ENCODE data around the gene DDN.

The DDN gene

DNA sequence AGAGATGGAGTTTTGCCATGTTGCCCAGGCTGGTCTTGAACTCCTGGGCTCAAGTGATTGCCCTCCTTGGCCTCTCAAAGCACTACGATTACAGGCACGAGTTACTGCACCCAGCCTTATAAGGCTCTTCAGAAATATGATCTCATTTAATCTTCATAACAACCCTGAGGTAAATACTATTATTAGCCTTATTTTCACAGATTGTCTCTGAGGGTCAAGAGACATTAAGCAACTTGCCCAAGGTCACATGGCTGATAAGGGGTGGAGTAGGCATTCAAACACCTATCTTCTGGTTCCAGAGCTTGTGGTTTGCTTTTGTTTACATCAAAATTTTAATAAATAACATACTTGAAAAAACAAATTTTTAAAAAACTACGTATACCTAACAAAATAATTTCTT is 14.3 kb upstream of the DDN start:
- no peak for DNase-seq (ENCODE audit: low read depth)

DNA sequence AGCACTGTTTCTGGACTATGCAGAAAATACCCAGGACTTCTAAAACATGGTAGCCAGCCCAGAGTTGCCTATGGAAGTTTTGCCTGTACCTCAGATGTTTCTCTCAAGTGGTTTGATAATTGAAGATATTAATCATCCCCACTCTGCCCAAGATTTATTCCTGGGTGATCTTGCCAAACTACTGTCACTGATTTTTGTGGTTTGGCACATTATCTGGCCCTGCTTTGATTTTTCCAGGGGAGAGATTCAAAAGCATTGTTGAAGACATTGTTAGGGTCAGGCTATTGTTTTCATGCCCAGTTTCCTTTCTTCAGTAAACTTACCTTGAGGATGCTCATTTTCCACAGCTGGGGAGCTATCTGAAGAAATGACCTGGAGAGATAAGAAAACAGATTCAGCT is 13.6 kb upstream of the DDN start:
- no peak for DNase-seq (ENCODE audit: low read depth)

DNA sequence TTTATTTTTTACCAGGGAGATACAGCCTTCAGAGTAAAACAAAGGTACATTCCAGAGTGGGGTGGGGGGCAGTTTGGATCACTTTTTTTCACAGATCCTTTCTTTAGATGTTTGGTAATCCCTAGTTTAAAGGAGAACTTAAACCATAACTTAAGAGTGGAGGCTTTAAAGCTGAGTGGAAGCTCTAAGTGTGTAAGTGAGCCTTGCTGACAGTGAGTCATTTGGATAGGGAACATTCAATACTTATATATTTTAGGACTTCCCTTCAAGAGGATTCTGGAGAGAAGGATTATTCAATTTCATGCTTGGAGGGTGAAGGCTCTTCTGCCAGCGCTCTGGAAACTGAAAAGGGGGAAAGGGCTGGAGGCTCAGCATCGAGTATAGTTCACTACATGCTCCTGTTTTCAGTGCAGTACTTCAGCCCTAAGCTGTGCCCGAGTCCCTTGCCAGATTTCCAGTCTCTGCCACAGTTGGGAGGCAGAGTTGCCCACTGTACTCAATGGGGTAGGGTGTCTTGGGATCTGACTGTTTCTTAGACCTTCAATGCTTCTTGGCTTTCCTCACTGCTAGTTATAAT is 11.0 kb upstream of the DDN start:
- no peak for DNase-seq (ENCODE audit: low read depth)

DNA sequence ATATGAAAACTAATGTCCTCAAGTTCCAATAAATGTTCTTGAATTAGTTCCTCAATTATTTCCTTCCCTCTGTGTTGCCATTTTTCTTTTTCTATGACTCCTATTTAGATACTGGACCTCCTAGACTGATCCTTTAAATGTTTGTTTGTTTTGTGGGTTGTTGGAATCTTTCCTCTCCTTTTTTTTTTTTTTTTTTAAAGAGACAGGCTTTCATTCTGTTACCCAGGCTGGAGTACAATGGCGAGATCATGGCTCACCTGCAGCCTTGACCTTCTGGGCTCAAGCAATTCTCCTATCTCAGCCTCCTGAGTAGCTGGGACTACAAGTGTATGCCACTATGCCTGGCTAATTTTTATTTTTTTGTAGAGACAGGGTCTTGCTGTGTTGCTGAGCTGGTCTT is 9.8 kb upstream of the DDN start:
- DNase-seq (ENCODE audit: low read depth): no peak

GRCh38 chr12:49000346-49000745 is 1.2 kb upstream of the DDN start:
- DNase-seq (ENCODE audit: low read depth): no peak

DNA sequence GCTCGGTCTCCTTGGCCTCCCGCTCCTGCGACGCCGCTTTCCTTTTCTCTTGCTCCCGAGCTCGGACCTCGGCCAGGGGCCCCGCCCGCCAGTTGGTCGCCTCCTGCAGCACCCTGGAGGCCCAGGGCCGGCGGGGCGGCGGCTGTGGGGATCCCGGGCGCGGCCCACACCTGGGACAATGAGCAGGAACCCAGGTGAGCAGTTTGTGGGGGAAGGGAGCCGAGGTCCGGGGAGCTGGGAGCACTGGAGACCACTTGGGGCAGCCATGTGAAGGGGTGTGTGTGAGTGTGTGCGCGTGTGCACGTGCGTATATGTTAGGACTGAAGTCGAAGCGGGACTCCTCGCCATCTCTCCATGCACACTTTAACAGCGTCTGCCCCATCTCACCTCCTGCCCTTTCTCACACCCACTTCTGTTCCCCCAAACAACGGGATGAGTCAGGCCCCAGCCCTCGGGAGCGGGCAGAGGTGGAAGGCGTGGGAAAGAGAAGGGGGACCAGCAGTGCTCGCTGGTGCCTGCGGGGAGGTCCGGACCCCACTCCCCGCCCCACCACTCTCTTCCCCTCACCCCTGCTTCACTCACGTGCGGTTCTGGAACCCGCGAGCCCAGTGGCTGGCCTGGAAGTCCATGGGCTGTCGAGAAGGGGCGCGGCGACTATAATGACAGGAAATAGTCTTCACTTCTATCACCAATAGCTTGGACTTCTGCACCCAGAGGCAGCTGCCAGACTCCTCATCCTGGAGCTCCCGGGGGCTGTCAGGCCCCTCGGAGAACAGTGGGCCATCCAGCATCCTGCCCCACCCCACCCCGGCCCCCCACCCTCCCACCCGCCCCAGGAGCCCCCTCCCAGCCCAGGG is 450 bp downstream of the DDN start:
- DNase-seq (ENCODE audit: low read depth): no peak

DNA sequence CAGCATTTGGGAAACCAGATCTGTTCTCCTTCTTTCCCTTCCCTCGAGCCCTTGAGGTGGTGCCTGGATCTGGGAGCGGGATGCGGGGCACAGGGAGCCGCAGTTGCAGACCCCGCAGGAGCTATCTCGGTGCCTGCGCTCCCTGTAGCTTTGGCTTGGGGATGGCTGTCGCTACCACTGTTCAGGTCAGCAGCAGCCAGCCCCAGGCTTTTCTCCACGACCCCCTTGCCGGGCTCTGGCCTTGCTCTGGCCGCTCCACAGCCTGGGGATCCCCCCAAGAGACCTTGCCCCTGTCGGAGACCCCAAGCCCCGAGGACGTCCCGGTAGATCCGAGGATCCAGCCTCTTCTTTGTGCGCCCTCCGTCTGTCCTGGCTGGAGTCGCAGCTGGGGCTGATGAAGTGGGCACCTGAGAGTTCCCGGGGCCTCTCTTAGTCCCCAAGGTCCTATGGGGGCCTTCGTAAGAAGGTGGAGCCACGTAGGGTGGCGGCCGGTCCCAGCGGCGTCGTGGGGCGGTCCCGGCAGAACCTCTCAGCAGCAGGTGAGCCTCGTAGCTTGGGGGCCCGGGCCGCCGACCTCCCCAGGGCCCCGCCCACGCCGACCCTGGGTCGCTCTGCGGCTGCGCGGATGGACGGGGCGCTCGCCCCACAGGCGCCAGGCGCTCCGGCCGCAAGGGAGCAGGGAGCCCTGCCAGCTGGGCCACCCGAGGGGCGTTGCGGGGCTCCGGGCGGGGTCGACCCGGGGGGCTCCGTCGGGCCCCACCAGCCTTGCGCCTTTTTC is 1.3 kb downstream of the DDN start:
- DNase-seq (ENCODE audit: low read depth): no peak

DNA sequence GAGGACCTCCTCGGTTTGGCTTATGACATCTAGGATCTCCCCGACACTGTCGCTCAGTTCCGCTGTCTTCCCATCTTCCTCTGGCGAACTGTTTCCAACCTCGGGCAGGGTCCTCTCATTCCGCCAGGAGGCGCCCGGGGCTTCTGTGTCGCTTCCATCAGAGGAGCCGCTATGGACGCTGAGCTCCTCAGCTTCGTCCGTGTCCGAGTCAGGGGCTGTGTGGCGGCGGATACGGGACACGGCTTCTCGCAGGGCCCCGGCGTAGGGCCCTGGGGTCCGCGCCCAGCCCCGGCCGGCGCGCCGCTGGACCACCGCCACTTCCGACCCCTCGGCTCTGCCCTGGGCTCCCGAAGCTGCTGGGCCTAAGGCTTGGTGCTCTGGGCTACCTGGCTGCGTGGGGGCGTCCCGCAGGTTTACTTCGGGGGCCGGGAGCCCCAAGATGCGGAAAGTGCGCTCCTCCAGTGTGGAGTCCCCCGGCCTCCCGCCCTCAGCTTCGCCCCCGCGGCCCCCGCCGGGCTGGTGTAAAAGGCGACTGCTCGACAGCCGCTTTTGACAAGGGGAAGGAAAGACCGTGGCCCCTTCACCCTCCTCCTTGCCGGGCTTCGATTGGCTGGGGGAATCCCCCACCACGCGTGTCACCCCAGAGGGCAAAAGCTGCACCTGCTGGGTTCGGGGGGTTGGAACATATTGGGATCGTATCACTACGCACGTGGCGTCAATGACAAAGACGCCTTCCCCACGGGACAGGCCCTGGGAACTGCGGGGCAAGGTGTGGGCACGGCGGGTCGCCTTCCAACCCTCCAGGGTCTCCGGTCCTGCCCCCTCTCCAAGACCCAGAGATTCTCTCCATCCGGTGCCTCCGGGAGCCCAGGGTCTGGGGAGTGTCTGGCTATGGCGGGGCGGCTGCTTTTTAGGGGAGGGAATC is 2.1 kb downstream of the DDN start:
- no peak for DNase-seq (ENCODE audit: low read depth)

DNA sequence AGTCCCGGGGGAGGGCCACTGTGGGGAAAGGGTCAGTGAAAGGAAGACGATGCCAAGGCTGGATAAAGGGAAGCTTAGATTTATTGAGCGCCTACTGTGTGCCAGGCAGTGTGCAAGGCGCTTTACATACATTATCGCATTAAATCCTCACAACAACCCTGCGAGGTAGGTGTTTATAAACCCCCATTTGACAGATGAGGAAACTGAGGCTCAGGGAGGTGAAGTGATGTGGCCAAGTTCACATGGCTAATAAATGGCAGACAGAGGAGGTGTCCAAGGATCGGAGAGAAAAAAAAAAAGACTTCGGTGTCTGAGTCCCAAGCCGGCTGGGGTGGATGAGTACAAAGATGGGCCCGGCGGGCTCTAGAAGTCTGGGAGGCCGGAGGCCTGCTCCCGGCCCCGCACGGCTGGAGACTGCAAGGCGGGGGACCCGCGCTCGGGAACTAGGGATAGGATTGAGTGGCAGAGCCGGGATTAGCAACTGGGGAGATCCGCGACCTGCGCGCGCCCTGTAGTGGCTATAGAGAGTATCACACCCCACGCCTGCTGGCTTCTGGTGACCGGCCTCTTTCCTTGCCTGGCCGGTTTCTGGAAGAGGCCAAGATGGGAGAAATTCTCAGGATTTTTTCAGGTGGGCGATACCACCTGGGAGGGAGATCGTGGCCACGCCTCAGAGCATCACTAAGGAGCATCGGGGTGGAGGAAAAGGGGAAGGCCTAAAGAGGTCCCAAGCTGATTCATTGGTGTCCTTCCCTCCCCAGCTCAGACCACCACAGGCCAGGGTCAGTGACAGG is 3.9 kb downstream of the DDN start:
- DNase-seq (ENCODE audit: low read depth): no peak

DNA sequence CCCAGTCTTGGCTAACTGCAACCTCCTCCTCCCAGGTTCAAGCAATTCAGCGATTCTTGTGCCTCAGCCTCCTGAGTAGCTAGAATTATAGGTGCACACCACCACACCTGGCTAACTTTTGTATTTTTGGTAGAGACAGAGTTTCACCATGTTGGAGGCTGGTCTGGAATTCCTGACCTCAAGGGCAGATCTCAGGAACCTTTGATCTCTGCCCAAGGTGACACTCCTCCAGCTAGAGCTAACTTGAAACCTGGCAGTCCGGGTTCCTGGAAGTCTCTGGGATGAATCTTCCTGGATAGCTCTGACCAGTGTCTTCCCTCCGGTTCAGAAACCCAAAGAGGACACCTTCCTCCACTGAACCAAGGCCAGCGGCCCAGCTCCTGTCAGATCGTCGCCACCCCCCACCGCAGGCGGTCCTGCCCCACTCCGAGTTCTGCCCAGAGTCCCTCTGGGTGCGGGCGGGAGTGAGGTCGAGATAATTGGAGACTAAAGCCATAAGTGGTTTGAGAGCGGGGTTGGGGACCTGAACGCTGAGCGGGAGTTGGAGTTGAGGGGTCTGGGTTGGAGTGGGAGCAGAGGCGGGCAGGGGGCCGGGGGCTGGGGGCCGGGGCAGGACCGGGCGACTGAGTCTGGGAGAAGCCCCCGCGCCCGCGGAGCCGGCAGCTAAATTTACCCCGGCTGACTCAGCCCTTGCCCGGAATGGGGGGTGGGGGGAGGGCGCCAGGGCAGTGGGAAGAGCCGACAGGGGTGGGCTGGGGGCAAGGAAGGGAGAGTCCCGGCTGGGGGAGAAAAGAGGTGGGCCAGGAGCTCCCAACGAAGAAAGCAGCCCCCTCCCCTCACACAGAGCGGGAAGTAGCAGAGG is 4.7 kb downstream of the DDN start:
- no peak for DNase-seq (ENCODE audit: low read depth)

DNA sequence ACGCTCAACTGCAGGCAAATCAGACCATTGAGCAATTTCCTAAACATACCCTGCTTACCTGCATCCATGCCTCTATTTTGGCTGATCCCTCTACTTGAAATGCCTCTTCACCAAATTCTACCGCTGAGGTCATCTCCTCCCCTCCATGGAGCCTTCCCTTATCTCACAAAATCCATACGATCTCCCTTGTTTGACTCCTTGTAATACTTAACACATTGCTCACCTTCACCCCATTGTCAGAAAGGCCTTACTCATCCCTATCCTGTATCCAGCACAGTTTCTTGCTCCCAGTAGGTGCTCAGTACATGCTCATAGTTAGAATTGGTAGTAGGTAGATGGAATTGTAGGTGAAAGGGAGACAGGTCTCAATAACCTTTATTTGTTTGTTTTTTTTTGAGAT is 5.4 kb downstream of the DDN start:
- DNase-seq (ENCODE audit: low read depth): no peak

DNA sequence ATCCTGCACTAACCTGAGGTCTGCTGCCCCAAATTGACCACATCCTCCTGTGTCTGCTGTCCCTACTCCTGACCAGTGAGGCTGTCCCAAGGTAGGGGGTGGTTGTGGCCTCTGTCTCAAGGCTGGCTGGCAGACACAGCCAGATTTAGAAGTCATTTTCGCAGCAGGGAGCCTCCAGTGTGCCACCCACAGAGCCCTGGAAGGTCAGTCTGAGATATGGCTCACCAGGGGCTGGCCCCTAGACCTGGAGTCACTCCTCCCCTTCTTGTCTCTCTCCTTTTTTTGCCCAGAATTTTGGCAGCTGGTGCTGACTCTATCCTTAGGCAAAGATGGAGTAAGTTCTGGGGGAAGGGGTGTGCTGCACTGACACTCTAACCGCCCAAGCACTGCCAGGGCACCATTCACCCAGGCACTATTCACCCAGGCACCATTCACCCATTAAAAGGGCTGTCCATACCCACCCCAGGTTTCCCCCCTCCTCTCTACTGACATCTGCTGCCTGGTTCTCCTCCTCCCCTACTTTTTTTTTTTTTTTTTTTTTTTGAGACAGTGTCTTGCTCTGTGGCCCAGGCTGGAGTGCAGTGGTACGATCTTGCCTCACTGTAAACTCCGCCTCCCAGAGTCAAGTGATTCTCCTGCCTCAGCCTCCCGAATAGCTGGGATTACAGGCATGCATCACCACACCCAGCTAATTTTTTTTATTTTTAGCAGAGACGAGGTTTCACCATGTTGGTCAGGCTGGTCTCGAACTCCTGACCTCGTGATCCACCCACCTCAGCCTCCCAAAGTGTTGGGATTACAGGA is 7.7 kb downstream of the DDN start:
- no peak for DNase-seq (ENCODE audit: low read depth)

DNA sequence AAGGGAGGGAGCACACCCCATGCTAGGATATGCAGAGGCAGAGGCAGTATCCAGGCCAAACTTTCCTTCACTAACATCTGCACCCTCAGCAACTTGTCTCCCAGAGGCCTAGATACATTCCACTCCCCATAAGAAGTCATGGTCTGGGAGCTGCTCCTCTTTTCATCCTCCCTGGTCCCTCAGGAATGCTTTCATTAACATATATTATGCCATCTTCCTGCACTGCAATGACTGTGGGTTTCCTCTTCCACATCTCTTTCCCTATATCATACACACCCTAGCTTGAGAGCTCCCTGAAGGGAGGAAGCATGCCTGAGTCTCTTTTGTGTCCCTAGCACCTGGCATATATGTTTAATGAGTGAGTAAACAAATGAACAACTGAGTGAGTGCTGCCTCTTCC is 8.6 kb downstream of the DDN start:
- DNase-seq (ENCODE audit: low read depth): no peak

- DNase-seq (ENCODE audit: low read depth): no peak
Measured at GRCh38 chr12:48988030-48988649, 11.0 kb downstream of the DDN start.

- no peak for DNase-seq (ENCODE audit: low read depth)
Measured at GRCh38 chr12:48986720-48987291, 12.4 kb downstream of the DDN start.

GRCh38 chr12:48985901-48986300 is 13.3 kb downstream of the DDN start:
- DNase-seq (ENCODE audit: low read depth): no peak

GRCh38 chr12:48985475-48985897 is 13.7 kb downstream of the DDN start:
- no peak for DNase-seq (ENCODE audit: low read depth)

DNA sequence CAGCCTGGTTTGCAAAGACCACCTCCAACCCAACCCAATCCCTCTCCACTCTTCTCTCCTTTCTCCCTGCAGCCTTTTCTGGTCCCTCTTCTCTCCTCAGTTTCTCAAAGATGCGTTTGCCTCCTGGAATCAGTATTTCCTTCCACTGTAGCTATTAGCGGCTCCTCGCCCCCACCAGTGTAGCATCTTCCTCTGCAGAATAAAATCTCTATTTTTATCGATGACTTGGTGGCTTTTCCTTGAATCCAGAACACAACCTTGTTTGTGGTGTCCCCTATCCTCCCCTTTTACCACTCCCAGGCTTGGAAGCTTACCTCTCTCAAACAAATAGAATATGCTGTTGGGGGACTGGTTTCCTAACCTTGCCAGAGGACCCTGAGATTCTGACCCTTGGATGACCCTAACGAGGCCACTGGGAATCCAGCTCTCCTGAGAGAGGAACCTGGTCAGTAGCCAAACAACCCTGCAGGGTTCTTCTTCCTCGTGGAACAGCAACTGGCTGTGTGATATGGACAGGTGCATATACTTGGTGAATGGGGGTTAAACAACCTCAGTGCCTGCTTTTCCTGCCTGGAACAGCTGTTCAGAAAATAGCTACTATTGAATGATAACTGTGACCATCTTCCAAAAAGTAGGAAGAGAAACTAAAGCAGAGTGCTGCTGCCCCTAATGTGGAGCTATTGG is 16.6 kb downstream of the DDN start:
- no peak for DNase-seq (ENCODE audit: low read depth)
